HepG2 (cell line): ENCODE results near the gene ARMC10.

Experiments
- CEBPG ChIP-seq: IDR thresholded peaks from 2 replicates; pipeline ENCODE4 v1.6.1; 2016
- GABPB1 ChIP-seq: IDR thresholded peaks from 2 replicates; pipeline ENCODE4 v1.6.1; 2016; ENCODE audit warnings: mild to moderate bottlenecking, missing genetic modification reagents, moderate library complexity, missing compliant biosample characterization
- TF ChIP-seq, protein P1 (sequence below): sonication (generic); formaldehyde crosslinking; IDR thresholded peaks from 2 replicates; pipeline ENCODE4 v1.8.1; 2023; ENCODE audit warnings: missing genetic modification reagents, inconsistent platforms, borderline replicate concordance

DNA sequence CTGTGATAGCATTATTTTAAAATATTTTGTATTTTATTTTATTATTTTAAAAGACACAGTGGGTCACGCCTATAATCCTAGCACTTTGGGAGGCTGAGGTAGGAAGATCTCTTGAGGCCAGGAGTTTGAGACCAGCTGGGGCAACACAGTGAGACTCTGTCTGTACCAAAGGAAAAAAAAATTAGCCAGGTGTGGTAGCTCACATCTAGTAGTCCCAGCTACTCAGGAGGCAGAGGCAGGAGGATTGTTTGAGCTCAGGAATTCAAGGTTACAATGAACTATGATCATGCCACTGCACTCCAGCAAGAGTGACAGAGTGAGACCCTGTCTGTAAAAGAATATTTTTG lies 37.5 kb upstream of the ARMC10 start:
- TF ChIP-seq, protein P1, sequence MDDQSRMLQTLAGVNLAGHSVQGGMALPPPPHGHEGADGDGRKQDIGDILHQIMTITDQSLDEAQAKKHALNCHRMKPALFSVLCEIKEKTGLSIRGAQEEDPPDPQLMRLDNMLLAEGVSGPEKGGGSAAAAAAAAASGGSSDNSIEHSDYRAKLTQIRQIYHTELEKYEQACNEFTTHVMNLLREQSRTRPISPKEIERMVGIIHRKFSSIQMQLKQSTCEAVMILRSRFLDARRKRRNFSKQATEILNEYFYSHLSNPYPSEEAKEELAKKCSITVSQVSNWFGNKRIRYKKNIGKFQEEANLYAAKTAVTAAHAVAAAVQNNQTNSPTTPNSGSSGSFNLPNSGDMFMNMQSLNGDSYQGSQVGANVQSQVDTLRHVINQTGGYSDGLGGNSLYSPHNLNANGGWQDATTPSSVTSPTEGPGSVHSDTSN (CRISPR knock-in tag): no peak
- TF ChIP-seq CEBPG (no peak), GABPB1 (no peak)
